HG02763 (cell line): ENCODE results near the gene MAP3K1.

Experiments used
- ATAC-seq: cut with Tn5 transposase; IDR thresholded peaks from one replicate; pipeline ENCODE4 v1.9.1; 2021; ENCODE audit warnings: mild to moderate bottlenecking, moderate library complexity; ENCODE audit not compliant: unreplicated experiment

MAP3K1 gene

DNA sequence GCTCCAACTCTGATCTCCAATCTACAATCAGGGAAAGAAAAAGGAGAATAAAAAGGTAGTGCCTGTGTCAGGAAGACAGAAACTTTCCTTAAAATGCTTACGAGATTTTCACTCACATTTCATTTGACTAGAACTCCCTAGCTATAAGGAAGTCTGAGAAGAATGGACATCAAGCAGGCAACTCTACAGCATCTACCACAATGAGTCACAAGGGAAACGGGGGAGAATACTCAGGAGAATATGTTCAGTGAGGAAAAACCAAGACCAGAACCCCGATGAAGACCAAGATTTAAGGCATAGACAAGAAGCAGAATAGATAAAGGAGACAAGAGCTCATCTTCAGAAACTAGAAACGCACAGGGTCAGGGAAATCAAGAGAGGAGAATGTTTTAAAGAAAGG lies 85.0 kb downstream of the MAP3K1 start:
- no peak for ATAC-seq

- peak; percentile 42 for ATAC-seq
Observed at GRCh38 chr5:56900858-56901578, 85.7 kb downstream of the MAP3K1 start.

- ATAC-seq = peak; percentile 31
Observed at GRCh38 chr5:56908942-56909293, 93.6 kb downstream of the MAP3K1 start.

- peak; percentile 83 for ATAC-seq
Observed at GRCh38 chr5:56909294-56910209, 94.2 kb downstream of the MAP3K1 start, which contains the start of gene SETD9. Gene SETD9, plus strand, starts transcription at chr5:56909596. Its CDS starts 50 bp downstream, at chr5:56909646.

DNA sequence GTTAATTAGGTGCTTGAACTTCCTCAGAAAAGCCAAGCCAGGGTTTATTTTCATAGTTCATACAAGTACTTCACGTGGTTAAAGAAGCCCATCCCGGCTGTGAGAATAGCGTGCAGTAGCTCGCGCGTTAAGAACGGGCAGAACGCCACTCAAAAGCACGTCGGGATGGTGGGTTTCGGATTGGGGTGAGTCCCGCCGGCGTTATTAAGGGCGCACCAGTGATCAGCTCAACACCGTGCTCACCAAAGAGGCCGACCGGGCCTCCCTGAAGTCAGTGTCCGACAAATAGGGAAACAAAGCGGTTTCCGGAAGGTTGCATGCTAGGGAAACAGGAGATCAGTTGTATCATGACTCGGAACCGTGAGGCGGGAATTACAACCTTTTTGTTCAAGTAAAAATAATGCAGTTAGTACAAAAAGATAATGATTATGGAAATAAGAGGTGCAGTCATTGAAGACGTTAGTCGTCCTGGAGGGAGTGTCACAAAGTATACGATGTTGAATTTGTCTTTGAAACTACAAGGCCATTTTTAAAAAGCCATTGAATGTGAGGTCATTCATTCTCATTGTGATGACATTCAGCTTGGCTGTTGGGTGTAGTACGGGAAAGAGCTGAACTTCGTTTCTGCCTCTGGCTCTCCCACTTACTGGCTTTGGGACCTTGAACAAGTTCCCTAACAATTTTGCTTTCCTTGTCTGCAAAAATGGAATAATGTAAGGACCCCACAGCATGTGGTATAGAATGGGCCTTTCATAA lies 95.0 kb downstream of the MAP3K1 start:
- ATAC-seq = peak; percentile 13

GRCh38 chr5:56913766-56914165 lies 98.4 kb downstream of the MAP3K1 start:
- no peak for ATAC-seq

GRCh38 chr5:56914678-56915077 lies 99.3 kb downstream of the MAP3K1 start:
- no peak for ATAC-seq

DNA sequence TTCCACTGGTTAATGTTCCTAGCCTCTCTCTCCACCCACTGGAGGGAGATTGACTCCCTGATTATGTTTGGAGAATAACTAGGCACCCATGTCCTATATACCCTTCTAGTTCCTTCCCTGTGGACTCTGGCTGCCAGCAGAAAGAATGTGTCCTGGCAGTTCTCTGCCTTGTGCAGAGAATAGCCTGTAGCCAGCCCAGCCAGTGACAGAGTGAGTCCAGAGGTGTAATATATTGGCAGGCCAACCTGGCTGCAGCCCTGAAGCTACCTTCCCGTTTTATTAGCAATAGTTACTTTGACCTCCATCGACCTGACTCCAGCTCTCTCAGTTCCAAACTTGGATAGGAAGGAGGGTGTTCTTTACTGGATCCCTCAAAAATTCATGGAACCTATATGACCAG lies 102.2 kb downstream of the MAP3K1 start:
- ATAC-seq = no peak

DNA sequence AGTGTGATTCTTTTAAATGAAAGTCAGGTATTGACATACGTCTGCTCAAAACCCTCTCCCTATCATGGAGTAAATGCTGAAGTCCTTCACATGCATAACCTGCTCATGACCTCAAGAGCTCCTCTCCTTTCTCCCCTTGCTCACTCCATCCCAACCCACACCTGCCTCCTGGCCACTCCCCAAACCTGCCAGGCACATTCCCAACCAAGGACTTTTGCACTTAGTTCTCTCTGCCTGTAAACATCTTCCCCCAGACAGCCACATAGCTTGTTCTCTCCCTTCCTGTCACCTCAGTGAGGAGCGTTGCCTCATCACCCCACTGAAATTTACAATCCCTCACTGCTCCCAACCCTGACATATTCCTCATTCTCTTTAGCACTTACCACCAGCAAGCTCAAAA lies 102.7 kb downstream of the MAP3K1 start:
- no peak for ATAC-seq

DNA sequence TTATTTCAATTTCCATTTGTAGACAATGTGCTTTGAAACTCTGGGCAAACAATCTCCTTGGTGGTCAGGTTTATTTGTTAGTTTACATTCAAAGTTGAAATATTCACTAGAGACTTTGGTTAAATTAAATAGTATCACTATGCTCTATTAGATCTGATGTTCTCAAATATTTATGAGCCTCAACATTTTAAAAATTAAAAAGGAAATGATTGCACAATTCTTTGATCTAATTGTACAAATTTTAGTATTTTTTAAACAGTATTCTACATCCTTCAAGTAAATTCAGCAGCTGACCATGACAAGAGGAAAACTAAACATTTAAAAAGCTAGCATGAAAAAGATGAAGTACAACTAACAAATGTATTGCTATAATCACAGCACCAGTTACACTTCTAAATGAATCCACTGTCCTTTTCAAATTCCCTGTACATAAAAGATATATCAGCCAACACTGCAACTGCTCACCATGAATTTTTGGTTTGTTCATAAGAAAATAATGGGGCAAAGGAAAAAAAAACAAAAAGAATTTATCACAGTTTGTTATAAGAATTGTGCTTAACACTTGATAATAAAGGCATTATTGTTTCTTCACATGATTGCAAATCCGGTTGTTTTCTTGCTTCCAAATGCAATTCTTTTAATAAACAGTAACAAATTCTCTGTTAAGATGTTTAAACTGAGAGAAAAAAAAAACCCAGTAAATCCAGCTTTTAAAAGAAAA lies 104.8 kb downstream of the MAP3K1 start:
- ATAC-seq = no peak

DNA sequence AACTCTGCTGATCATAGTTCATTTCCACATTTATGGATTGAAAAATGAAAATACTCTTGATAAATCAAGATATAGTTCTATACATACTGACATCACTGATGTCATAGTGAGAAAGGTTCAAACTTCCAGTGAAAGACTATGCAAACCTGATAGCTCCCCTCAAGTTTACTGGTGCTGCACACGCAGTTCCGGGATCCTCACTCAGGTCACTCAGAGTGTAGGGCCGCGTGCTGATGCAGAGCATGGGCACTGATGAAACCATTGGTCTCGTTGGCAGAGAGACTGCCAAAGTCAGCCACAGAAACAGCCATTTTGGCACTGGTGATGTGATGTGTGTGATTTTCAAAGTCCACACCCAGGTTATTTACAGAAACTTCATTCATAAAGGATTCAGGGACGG lies 107.6 kb downstream of the MAP3K1 start:
- ATAC-seq = no peak

DNA sequence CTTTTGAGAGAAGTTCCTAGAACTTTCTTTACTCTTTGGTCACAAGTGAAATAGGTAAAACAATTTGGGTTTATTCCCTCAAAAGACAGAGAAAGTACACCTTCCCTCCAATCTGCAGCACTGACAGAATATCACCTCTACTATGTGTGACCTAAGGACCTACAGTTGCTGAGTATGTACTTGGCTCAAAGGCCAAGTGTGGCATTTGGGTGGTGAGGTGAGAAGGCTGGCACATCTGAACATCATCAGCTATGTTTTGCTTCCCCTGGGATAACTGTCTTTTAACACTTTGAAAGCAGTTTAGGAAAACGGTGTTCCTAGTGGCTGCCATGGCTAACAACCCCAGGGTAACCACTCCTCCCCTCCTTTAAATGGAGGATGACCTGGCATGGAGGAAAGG lies 119.0 kb downstream of the MAP3K1 start:
- ATAC-seq = no peak

DNA sequence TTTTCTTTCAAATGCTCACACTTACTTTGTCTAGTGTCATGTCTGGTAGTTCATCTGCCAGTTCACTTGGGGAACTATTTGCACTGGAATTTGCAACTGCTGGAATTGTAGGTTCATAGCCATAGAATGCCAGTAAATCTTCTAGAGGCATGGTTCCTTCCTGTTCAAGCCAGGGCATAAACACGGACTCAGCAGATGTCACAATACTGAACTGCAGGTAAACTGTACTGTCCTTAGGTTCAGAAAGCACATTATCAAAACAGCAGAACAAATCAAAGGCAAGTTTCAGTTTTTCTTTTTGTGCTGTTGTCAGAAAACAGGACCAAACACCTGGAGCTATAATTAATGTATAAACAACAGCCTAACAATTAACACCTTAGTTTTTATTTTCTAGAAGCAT lies 123.5 kb downstream of the MAP3K1 start:
- ATAC-seq = no peak

DNA sequence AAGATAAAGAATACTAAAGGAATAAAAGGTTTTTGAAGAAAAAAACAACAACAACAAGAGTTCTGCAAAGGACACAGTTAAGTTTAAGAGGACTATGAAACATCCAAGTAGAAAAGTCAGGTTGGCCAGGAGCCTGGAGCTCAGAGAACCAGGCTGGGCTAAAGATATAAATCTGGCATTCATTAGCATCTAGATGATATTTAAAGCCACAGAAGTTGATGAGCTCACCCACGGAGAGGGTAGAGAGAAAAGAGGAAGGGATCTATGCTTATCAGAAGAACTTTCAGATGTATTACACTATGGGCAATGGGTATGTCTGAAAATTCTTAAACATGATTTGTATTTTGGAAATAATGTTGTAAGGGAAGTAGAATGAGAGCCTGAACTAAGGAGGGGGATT lies 126.6 kb downstream of the MAP3K1 start:
- no peak for ATAC-seq
